Liver (tissue), 9 donors: Measurements from ENCODE around the gene PAPPA. TPM values are rescaled to one million over a fixed set of nuclear protein-coding genes. Genes with fewer than 3 reads are reported as not detected.
A peak's percentile ranks its signal among the peaks of the same experiment; 100 is the strongest.

Experiments used
- DNase-seq: peaks from one replicate; pipeline ENCODE4 v3.0.0-alpha.2; 2017; ENCODE audit warnings: low spot score
- H3K27ac ChIP-seq, 2 donors: one replicate each; pipeline ENCODE4 v1.7.0; 2013; ENCODE audit warnings: inconsistent platforms in 2 of 2, low read length in 2 of 2, control low read depth in 1 of 2, low read depth in 1 of 2, mild to moderate bottlenecking in 1 of 2
- H3K27me3 ChIP-seq, 4 donors: one replicate each; pipeline versions ENCODE4 v1.6.1 to v1.7.0; 2013; ENCODE audit warnings: low read length in 3 of 4, inconsistent platforms in 1 of 4, mild to moderate bottlenecking in 1 of 4, moderate library complexity in 1 of 4; ENCODE audit not compliant: control insufficient read depth in 4 of 4, insufficient read depth in 4 of 4
- H3K36me3 ChIP-seq, 4 donors: one replicate each; pipeline versions ENCODE4 v1.6.1 to v1.7.0; 2013; ENCODE audit warnings: low read length in 3 of 4, mild to moderate bottlenecking in 3 of 4, low read depth in 1 of 4, moderate library complexity in 1 of 4; ENCODE audit not compliant: control insufficient read depth in 4 of 4, insufficient read depth in 3 of 4
- H3K4me1 ChIP-seq, 4 donors: one replicate each; pipeline versions ENCODE4 v1.6.1 to v1.7.0; 2013; ENCODE audit warnings: low read length in 3 of 4, mild to moderate bottlenecking in 3 of 4, moderate library complexity in 1 of 4; ENCODE audit not compliant: control insufficient read depth in 4 of 4, insufficient read depth in 4 of 4
- H3K4me3 ChIP-seq, 3 donors: one replicate each; pipeline versions ENCODE4 v1.6.1 to v1.7.0; 2013; ENCODE audit warnings: low read length in 3 of 3, control low read depth in 1 of 3, low read depth in 1 of 3, mild to moderate bottlenecking in 1 of 3
- H3K9ac ChIP-seq, 2 donors: one replicate each; pipeline ENCODE4 v1.7.0; 2013; ENCODE audit warnings: low read length in 2 of 2, mild to moderate bottlenecking in 2 of 2, moderate library complexity in 2 of 2, control low read depth in 1 of 2, low read depth in 1 of 2
- H3K9me3 ChIP-seq, 4 donors: one replicate each; pipeline versions ENCODE4 v1.6.1 to v1.7.0; 2013; ENCODE audit warnings: low read length in 3 of 4; ENCODE audit not compliant: control insufficient read depth in 4 of 4
- ATF3 ChIP-seq: IDR thresholded peaks from 2 replicates; pipeline ENCODE4 v1.6.1; 2016; ENCODE audit warnings: antibody characterized with exemption
- CTCF ChIP-seq: fragments of 150-350 bp; IDR thresholded peaks from 2 replicates; pipeline ENCODE4 v1.5.1; 2017; ENCODE audit warnings: improper control_type of control experiment, low read depth, low read length; ENCODE audit not compliant: missing input control
- EGR1 ChIP-seq, 2 donors: IDR thresholded peaks; 2 replicates each; pipeline ENCODE4 v1.6.1; 2016 to 2018; ENCODE audit warnings: antibody characterized with exemption in 2 of 2, low read depth in 2 of 2
- FOXA2 ChIP-seq: IDR thresholded peaks from 2 replicates; pipeline ENCODE4 v1.6.1; 2016; ENCODE audit warnings: antibody characterized with exemption
- GABPA ChIP-seq, 2 donors: IDR thresholded peaks in 1 of 2; conservative IDR thresholded peaks in 1 of 2; 2 replicates each; pipeline ENCODE4 v1.6.1; 2016; ENCODE audit warnings: antibody characterized with exemption in 2 of 2, mild to moderate bottlenecking in 1 of 2, moderate library complexity in 1 of 2
- HNF4A ChIP-seq, 2 donors: conservative IDR thresholded peaks; 2 replicates each; pipeline ENCODE4 v1.6.1; 2016; ENCODE audit warnings: antibody characterized with exemption in 2 of 2, mild to moderate bottlenecking in 2 of 2
- HNF4G ChIP-seq: IDR thresholded peaks from 2 replicates; pipeline ENCODE4 v1.6.1; 2016; ENCODE audit warnings: antibody characterized with exemption
- JUND ChIP-seq, 2 donors: IDR thresholded peaks; 2 replicates each; pipeline ENCODE4 v1.6.1; 2016; ENCODE audit warnings: antibody characterized with exemption in 2 of 2
- MAX ChIP-seq: IDR thresholded peaks from 2 replicates; pipeline ENCODE4 v1.6.1; 2016; ENCODE audit warnings: antibody characterized with exemption
- NR2F2 ChIP-seq: IDR thresholded peaks from 2 replicates; pipeline ENCODE4 v1.6.1; 2016; ENCODE audit warnings: antibody characterized with exemption
- RAD21 ChIP-seq, 2 donors: IDR thresholded peaks; 2 replicates each; pipeline ENCODE4 v1.6.1; 2016; ENCODE audit warnings: antibody characterized with exemption in 2 of 2, mild to moderate bottlenecking in 2 of 2
- REST ChIP-seq: IDR thresholded peaks from 2 replicates; pipeline ENCODE4 v1.6.1; 2016; ENCODE audit warnings: antibody characterized with exemption, mild to moderate bottlenecking
- RXRA ChIP-seq, 2 donors: IDR thresholded peaks; 2 replicates each; pipeline ENCODE4 v1.6.1; 2017 to 2018; ENCODE audit warnings: antibody characterized with exemption in 2 of 2, mild to moderate bottlenecking in 1 of 2
- SP1 ChIP-seq: IDR thresholded peaks from 2 replicates; pipeline ENCODE4 v1.6.1; 2018; ENCODE audit warnings: antibody characterized with exemption, mild to moderate bottlenecking
- TAF1 ChIP-seq: conservative IDR thresholded peaks from 2 replicates; pipeline ENCODE4 v1.6.1; 2016; ENCODE audit warnings: antibody characterized with exemption, mild to moderate bottlenecking
- YY1 ChIP-seq: IDR thresholded peaks from 2 replicates; pipeline ENCODE4 v1.6.1; 2016; ENCODE audit warnings: antibody characterized with exemption, mild to moderate bottlenecking
- WGBS: extraction: QIAGEN DNeasy Blood & Tissue Kit; methylation state at CpG from one replicate; pipeline ENCODE4 v1.1.7; 2013; 5-methylcytosine and 5-hydroxymethylcytosine counted together
- polyA plus RNA-seq, 2 donors: library from polyadenylated mRNA; stranded (reverse) in 1 of 2; unstranded in 1 of 2; fragments of 200-250 nt in 1 of 2; fragments of >200 nt in 1 of 2; fragmentation: Nextera tagmentation in 1 of 2; extraction: Ambion mirVana in 1 of 2; gene quantifications; one replicate each; pipeline versions ENCODE4 v1.2.1 to v1.2.3, GENCODE V29; 2013 to 2015
- total RNA-seq, 2 donors: library from RNA; depleted of rRNA; stranded (reverse); fragments of >200 nt; gene quantifications; one replicate each; pipeline ENCODE4 v1.2.3, GENCODE V29; 2014
- donor health status: healthy.
- donor health status: healthy.
- donor health status: healthy.
- donor health status: healthy.
- donor health status: healthy.

Gene PAPPA
- total and polyA plus RNA-seq, 4 donors, result 0.03 to 0.33 (median 0.20) TPM

- Histone ChIP-seq H3K27ac (no peak overlapping the region), H3K4me3 (no peak overlapping the region), H3K9ac (no peak overlapping the region), H3K9me3 (no peaks in the 10 kb centered on the region), H3K27me3 (no peaks in the 10 kb centered on the region), H3K4me1 (no peaks in the 10 kb centered on the region), H3K36me3 (no peaks in the 10 kb centered on the region)
- TF ChIP-seq JUND (IDR thresholded peaks at IDR 0.05) (no peak), HNF4A (conservative IDR thresholded peaks at IDR 0.05) (no peak), FOXA2 (no peak), NR2F2 (no peak), RAD21 (IDR thresholded peaks at IDR 0.05) (peak; percentile 71 to 79), CTCF (peak; percentile 48), RXRA (IDR thresholded peaks at IDR 0.05) (no peak)
- no peak for DNase-seq
- 90% methylated on average over 1 of the region's 1 CpG for WGBS
Measured at GRCh38 chr9:116112236-116112635, 41.4 kb upstream of the PAPPA start.

- 52% methylated on average over 6 of the region's 6 CpGs for WGBS
- H3K9me3 ChIP-seq, result no peaks in the 10 kb centered on the region
- no peak for DNase-seq
- no peak overlapping the region for H3K27ac ChIP-seq
- no peaks in the 10 kb centered on the region for H3K4me1 ChIP-seq
- no peak for TF ChIP-seq REST
- TF ChIP-seq TAF1, result no peak
- TF ChIP-seq JUND (IDR thresholded peaks at IDR 0.05), result no peak
- no peak for TF ChIP-seq NR2F2
- TF ChIP-seq RXRA (IDR thresholded peaks at IDR 0.05), result no peak
- no peak for TF ChIP-seq FOXA2
- TF ChIP-seq YY1, result no peak
- no peak for TF ChIP-seq GABPA (IDR thresholded peaks at IDR 0.05 in 1 of 2, conservative IDR thresholded peaks at IDR 0.05 in 1 of 2)
- TF ChIP-seq HNF4A (conservative IDR thresholded peaks at IDR 0.05), result no peak
- no peak for TF ChIP-seq RAD21 (IDR thresholded peaks at IDR 0.05)
- H3K36me3 ChIP-seq, result no peaks in the 10 kb centered on the region
- H3K4me3 ChIP-seq, result no peak overlapping the region
- H3K27me3 ChIP-seq, result no peaks in the 10 kb centered on the region
- no peak overlapping the region for H3K9ac ChIP-seq
Measured at GRCh38 chr9:116115761-116116353, 37.7 kb upstream of the PAPPA start.

GRCh38 chr9:116116393-116116792, 37.2 kb upstream of the PAPPA start:
- Histone ChIP-seq H3K27ac (no peak overlapping the region), H3K27me3 (no peaks in the 10 kb centered on the region), H3K36me3 (no peaks in the 10 kb centered on the region), H3K4me1 (no peaks in the 10 kb centered on the region), H3K9me3 (no peaks in the 10 kb centered on the region), H3K4me3 (no peak overlapping the region), H3K9ac (no peak overlapping the region)
- DNase-seq, result no peak
- no peak for TF ChIP-seq REST
- no peak for TF ChIP-seq EGR1 (IDR thresholded peaks at IDR 0.05; ENCODE audit: low read depth in 2 of 2)
- TF ChIP-seq ATF3, result no peak
- no peak for TF ChIP-seq TAF1
- no peak for TF ChIP-seq FOXA2
- TF ChIP-seq NR2F2, result no peak
- no peak for TF ChIP-seq JUND (IDR thresholded peaks at IDR 0.05)
- TF ChIP-seq MAX, result no peak
- TF ChIP-seq RXRA (IDR thresholded peaks at IDR 0.05), result no peak
- no peak for TF ChIP-seq HNF4A (conservative IDR thresholded peaks at IDR 0.05)
- TF ChIP-seq HNF4G, result no peak
- TF ChIP-seq SP1, result no peak
- TF ChIP-seq YY1, result no peak
